Hematopoietic multipotent progenitor cell treated with erythropoietin and hydrocortisone succinate and interleukin-3 and kit ligand, for 15 days (in vitro differentiated cells): Measurements from ENCODE around the gene SMAD7.

Source experiments
- DNase-seq: peaks from one replicate; pipeline ENCODE4 v3.0.0-alpha.2; 2015; ENCODE audit warnings: low spot score

The SMAD7 gene

GRCh38 chr18:48950536-48951447 is at the start of gene SMAD7:
SMAD7 (minus strand) TSS chr18:48950965; CDS start chr18:48950424, 541 bp downstream.
- DNase-seq = no peak

- DNase-seq = no peak
Observed at GRCh38 chr18:48999569-48999968, 48.8 kb upstream of the SMAD7 start.

- no peak for DNase-seq
Observed at GRCh38 chr18:48997985-48998831, 47.4 kb upstream of the SMAD7 start.

GRCh38 chr18:48997681-48997984 is 46.9 kb upstream of the SMAD7 start:
- no peak for DNase-seq

- no peak for DNase-seq
Observed at GRCh38 chr18:48996901-48997463, 46.2 kb upstream of the SMAD7 start.

GRCh38 chr18:48996041-48996440 is 45.3 kb upstream of the SMAD7 start:
- DNase-seq = no peak

- no peak for DNase-seq
Observed at GRCh38 chr18:48994926-48995835, 44.4 kb upstream of the SMAD7 start.

GRCh38 chr18:48994044-48994651 is 43.4 kb upstream of the SMAD7 start:
- no peak for DNase-seq

- DNase-seq = no peak
Observed at GRCh38 chr18:48993586-48993985, 42.8 kb upstream of the SMAD7 start.

GRCh38 chr18:48992791-48993555 is 42.2 kb upstream of the SMAD7 start:
- no peak for DNase-seq

- no peak for DNase-seq
Observed at GRCh38 chr18:48992133-48992532, 41.4 kb upstream of the SMAD7 start.

- DNase-seq = no peak
Observed at GRCh38 chr18:48991676-48992075, 40.9 kb upstream of the SMAD7 start.

- no peak for DNase-seq
Observed at GRCh38 chr18:48991319-48991660, 40.5 kb upstream of the SMAD7 start.

GRCh38 chr18:48990481-48991318 is 39.9 kb upstream of the SMAD7 start:
- DNase-seq = no peak

- DNase-seq = no peak
Observed at GRCh38 chr18:48989304-48990303, 38.8 kb upstream of the SMAD7 start.

GRCh38 chr18:48988508-48989303 is 37.9 kb upstream of the SMAD7 start:
- no peak for DNase-seq

GRCh38 chr18:48987821-48988220 is 37.1 kb upstream of the SMAD7 start:
- DNase-seq = no peak
